ENCODE data around the gene SRGAP2. TPM values are rescaled to one million over a fixed set of nuclear protein-coding genes. Genes with fewer than 3 reads are reported as not detected.
"Not testable (repeated sequence)": the region's sequence is repeated elsewhere in the genome, so short reads cannot be mapped to it uniquely, and the experiment has no call there.

Gene SRGAP2
- 11.4 TPM for total RNA-seq
- 17.8 TPM for polyA plus RNA-seq
- long read RNA-seq, donor 1, partial matches to known transcripts = 0 of 1 reads
- long read RNA-seq, donor 1, other reads (novel, unspliced or antisense) = 0 of 1 reads
- long read RNA-seq, donor 2, full-length matches to known transcripts = 5 of 5 reads
- long read RNA-seq, donor 2, partial matches to known transcripts = 0 of 5 reads
- long read RNA-seq, donor 2, other reads (novel, unspliced or antisense) = 0 of 5 reads
- long read RNA-seq, donor 3, full-length matches to known transcripts = 2 of 2 reads
- long read RNA-seq, donor 3, partial matches to known transcripts = 0 of 2 reads
- long read RNA-seq, donor 3, other reads (novel, unspliced or antisense) = 0 of 2 reads
- long read RNA-seq, donor 4, transcript SRGAP2-209 (1 exons, 2,499 nt) = major isoform, 7 of 9 reads
- long read RNA-seq, donor 4, partial matches to known transcripts = 0 of 9 reads
- long read RNA-seq, donor 4, other reads (novel, unspliced or antisense) = 0 of 9 reads
- long read RNA-seq, donor 5, full-length matches to known transcripts = 9 of 9 reads
- long read RNA-seq, donor 5, partial matches to known transcripts = 0 of 9 reads
- long read RNA-seq, donor 5, other reads (novel, unspliced or antisense) = 0 of 9 reads
- long read RNA-seq, donor 6, full-length matches to known transcripts = 4 of 4 reads
- long read RNA-seq, donor 6, partial matches to known transcripts = 0 of 4 reads
- long read RNA-seq, donor 6, other reads (novel, unspliced or antisense) = 0 of 4 reads
- long read RNA-seq, donor 7, full-length matches to known transcripts = 9 of 9 reads
- long read RNA-seq, donor 7, partial matches to known transcripts = 0 of 9 reads
- long read RNA-seq, donor 7, other reads (novel, unspliced or antisense) = 0 of 9 reads
- long read RNA-seq, donor 8, full-length matches to known transcripts = 10 of 10 reads
- long read RNA-seq, donor 8, partial matches to known transcripts = 0 of 10 reads
- long read RNA-seq, donor 8, other reads (novel, unspliced or antisense) = 0 of 10 reads
- long read RNA-seq, donor 9, partial matches to known transcripts = 0 of 2 reads
- long read RNA-seq, donor 9, other reads (novel, unspliced or antisense) = 0 of 2 reads
- long read RNA-seq, donor 10, full-length matches to known transcripts = 7 of 7 reads
- long read RNA-seq, donor 10, partial matches to known transcripts = 0 of 7 reads
- long read RNA-seq, donor 10, other reads (novel, unspliced or antisense) = 0 of 7 reads

- not testable (repeated sequence) for H3K27ac ChIP-seq (ENCODE audit: low read depth in 1 of 2, low read length in 1 of 2); H3K36me3 ChIP-seq (ENCODE audit: control insufficient read depth in 2 of 2, insufficient read depth in 2 of 2, low read length in 1 of 2); H3K27me3 ChIP-seq (ENCODE audit: control insufficient read depth in 2 of 2, insufficient read depth in 1 of 2, low read length in 1 of 2); H3K4me1 ChIP-seq (ENCODE audit: control insufficient read depth in 2 of 2, insufficient read depth in 2 of 2, low read length in 2 of 2); H3K9me3 ChIP-seq (ENCODE audit: control insufficient read depth in 2 of 2, insufficient read depth in 1 of 2, low read length in 1 of 2)
- 0% methylated on average over 28 of the region's 63 CpGs for WGBS
- peak within 1 kb of the TSS; percentile 30 to 49 for H3K4me3 ChIP-seq (ENCODE audit: low read length in 2 of 2)
- DNase-seq (ENCODE audit: low read depth in 6 of 9, low spot score in 9 of 9) = peak in 6 of 9 donors; percentile 3 to 38 (median 14)
These were observed at the start of gene SRGAP2 for GRCh38 chr1:206203364-206204158. Gene SRGAP2 (plus strand): TSS chr1:206203541. CDS start chr1:206205971, 2,430 bp downstream.

DNA sequence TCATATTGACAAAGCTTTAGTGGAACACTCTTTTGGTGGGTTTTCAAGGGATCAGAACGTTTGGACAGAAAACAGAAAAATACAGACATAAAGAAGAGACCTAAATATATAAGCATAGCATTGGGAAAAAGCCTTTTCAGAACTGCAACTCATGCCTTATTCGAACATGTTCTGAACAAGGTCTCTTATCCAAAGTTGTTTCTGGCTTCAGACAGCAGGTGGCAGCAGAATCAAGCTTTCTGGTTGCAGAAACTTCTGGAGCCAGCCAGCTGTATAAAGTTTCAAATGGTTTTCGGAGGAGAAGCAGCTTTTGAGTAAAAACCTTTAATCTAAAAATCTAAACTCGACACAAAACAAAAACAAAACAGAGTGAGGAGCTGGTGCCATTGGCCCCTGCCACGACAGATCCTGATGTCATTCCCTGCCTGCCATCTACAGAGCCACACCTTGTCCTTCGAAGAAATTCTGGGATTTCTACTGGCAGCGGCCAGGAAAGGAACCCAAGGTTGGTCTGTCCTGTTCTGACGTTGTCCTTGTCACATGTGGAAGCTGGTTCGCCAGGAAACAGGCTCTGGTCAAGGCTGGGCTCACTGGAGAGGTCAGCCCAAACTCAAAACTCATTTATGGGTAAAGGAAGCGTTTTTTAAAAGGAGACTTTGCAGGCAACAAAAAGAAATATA lies 35.9 kb upstream of the SRGAP2 start:
- H3K36me3 ChIP-seq (ENCODE audit: control insufficient read depth in 2 of 2, insufficient read depth in 2 of 2, low read length in 1 of 2); H3K27me3 ChIP-seq (ENCODE audit: control insufficient read depth in 2 of 2, insufficient read depth in 1 of 2, low read length in 1 of 2); H3K27ac ChIP-seq (ENCODE audit: low read depth in 1 of 2, low read length in 1 of 2); DNase-seq (ENCODE audit: low read depth in 6 of 9, low spot score in 9 of 9); H3K4me1 ChIP-seq (ENCODE audit: control insufficient read depth in 2 of 2, insufficient read depth in 2 of 2, low read length in 2 of 2); H3K9me3 ChIP-seq (ENCODE audit: control insufficient read depth in 2 of 2, insufficient read depth in 1 of 2, low read length in 1 of 2); H3K4me3 ChIP-seq (ENCODE audit: low read length in 2 of 2): not testable (repeated sequence)
- 48% methylated on average over 4 of the region's 10 CpGs for WGBS

DNA sequence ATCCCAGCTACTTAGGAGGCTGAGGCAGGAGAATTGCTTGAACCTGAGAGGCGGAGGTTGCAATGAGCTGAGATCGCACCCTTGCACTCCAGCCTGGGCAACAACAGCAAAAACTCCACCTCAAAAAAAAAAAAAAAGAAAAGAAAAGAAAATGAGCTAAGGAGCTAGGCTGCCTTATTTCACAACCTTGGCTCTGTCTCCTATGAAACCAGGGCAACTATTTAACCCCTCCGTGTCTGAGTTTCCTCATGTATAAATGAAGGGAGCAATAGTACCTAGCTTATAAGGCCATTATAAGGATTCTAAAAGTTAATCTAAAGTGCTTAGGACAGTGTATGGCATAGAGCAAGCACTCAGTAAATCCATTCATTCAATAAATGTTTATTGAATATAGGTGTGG lies 33.5 kb upstream of the SRGAP2 start:
- not testable (repeated sequence) for H3K27ac ChIP-seq (ENCODE audit: low read depth in 1 of 2, low read length in 1 of 2); H3K36me3 ChIP-seq (ENCODE audit: control insufficient read depth in 2 of 2, insufficient read depth in 2 of 2, low read length in 1 of 2); H3K27me3 ChIP-seq (ENCODE audit: control insufficient read depth in 2 of 2, insufficient read depth in 1 of 2, low read length in 1 of 2); H3K4me3 ChIP-seq (ENCODE audit: low read length in 2 of 2); H3K4me1 ChIP-seq (ENCODE audit: control insufficient read depth in 2 of 2, insufficient read depth in 2 of 2, low read length in 2 of 2); H3K9me3 ChIP-seq (ENCODE audit: control insufficient read depth in 2 of 2, insufficient read depth in 1 of 2, low read length in 1 of 2); DNase-seq (ENCODE audit: low read depth in 6 of 9, low spot score in 9 of 9)
- WGBS = 88% methylated on average over 1 of the region's 3 CpGs

DNA sequence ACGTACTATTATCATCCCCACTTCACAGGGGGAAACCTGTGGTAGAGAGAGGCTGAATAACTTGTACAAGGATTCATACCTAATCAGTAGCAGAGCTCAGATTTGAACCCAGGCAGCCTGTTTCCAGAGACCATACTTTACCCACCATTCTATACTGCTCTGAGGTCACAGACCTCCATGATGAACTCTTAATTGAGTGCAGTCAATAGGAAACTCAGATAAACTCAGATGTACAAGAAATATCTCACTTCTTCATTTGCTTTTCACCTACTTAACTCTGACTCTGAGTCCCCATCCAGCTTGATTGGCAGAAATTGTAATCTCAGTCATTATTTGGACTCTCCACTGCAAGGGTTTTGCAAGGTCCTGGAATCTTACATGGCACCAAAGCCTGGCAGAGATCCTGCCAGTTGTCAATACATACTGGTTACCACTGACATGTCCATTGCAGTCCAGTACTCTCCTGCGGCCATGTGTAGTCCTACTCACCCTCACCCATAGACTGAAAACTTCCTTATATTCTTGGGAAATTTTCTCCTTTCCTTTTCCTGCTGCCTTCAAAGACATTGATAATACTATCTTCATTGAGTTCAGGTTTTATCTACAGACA lies 30.1 kb upstream of the SRGAP2 start:
- not testable (repeated sequence) for H3K4me1 ChIP-seq (ENCODE audit: control insufficient read depth in 2 of 2, insufficient read depth in 2 of 2, low read length in 2 of 2); DNase-seq (ENCODE audit: low read depth in 6 of 9, low spot score in 9 of 9); H3K36me3 ChIP-seq (ENCODE audit: control insufficient read depth in 2 of 2, insufficient read depth in 2 of 2, low read length in 1 of 2); H3K27me3 ChIP-seq (ENCODE audit: control insufficient read depth in 2 of 2, insufficient read depth in 1 of 2, low read length in 1 of 2); H3K9me3 ChIP-seq (ENCODE audit: control insufficient read depth in 2 of 2, insufficient read depth in 1 of 2, low read length in 1 of 2); H3K4me3 ChIP-seq (ENCODE audit: low read length in 2 of 2); H3K27ac ChIP-seq (ENCODE audit: low read depth in 1 of 2, low read length in 1 of 2)
- 100% methylated on average over 1 of the region's 2 CpGs for WGBS

- WGBS = 95% methylated on average over 7 of the region's 7 CpGs
- H3K4me1 ChIP-seq (ENCODE audit: control insufficient read depth in 2 of 2, insufficient read depth in 2 of 2, low read length in 2 of 2); H3K4me3 ChIP-seq (ENCODE audit: low read length in 2 of 2); H3K36me3 ChIP-seq (ENCODE audit: control insufficient read depth in 2 of 2, insufficient read depth in 2 of 2, low read length in 1 of 2); H3K27me3 ChIP-seq (ENCODE audit: control insufficient read depth in 2 of 2, insufficient read depth in 1 of 2, low read length in 1 of 2); H3K27ac ChIP-seq (ENCODE audit: low read depth in 1 of 2, low read length in 1 of 2); H3K9me3 ChIP-seq (ENCODE audit: control insufficient read depth in 2 of 2, insufficient read depth in 1 of 2, low read length in 1 of 2); DNase-seq (ENCODE audit: low read depth in 6 of 9, low spot score in 9 of 9): not testable (repeated sequence)
These were observed 29.0 kb upstream of the SRGAP2 start for GRCh38 chr1:206174182-206174868.

- 83% methylated on average over 1 of the region's 4 CpGs for WGBS
- not testable (repeated sequence) for H3K36me3 ChIP-seq (ENCODE audit: control insufficient read depth in 2 of 2, insufficient read depth in 2 of 2, low read length in 1 of 2); H3K9me3 ChIP-seq (ENCODE audit: control insufficient read depth in 2 of 2, insufficient read depth in 1 of 2, low read length in 1 of 2); H3K27ac ChIP-seq (ENCODE audit: low read depth in 1 of 2, low read length in 1 of 2); H3K4me1 ChIP-seq (ENCODE audit: control insufficient read depth in 2 of 2, insufficient read depth in 2 of 2, low read length in 2 of 2); DNase-seq (ENCODE audit: low read depth in 6 of 9, low spot score in 9 of 9); H3K4me3 ChIP-seq (ENCODE audit: low read length in 2 of 2); H3K27me3 ChIP-seq (ENCODE audit: control insufficient read depth in 2 of 2, insufficient read depth in 1 of 2, low read length in 1 of 2)
These were observed 27.8 kb upstream of the SRGAP2 start for GRCh38 chr1:206175459-206176113.

- DNase-seq (ENCODE audit: low read depth in 6 of 9, low spot score in 9 of 9); H3K9me3 ChIP-seq (ENCODE audit: control insufficient read depth in 2 of 2, insufficient read depth in 1 of 2, low read length in 1 of 2); H3K36me3 ChIP-seq (ENCODE audit: control insufficient read depth in 2 of 2, insufficient read depth in 2 of 2, low read length in 1 of 2); H3K4me1 ChIP-seq (ENCODE audit: control insufficient read depth in 2 of 2, insufficient read depth in 2 of 2, low read length in 2 of 2); H3K27me3 ChIP-seq (ENCODE audit: control insufficient read depth in 2 of 2, insufficient read depth in 1 of 2, low read length in 1 of 2); H3K4me3 ChIP-seq (ENCODE audit: low read length in 2 of 2); H3K27ac ChIP-seq (ENCODE audit: low read depth in 1 of 2, low read length in 1 of 2): not testable (repeated sequence)
- WGBS = 88% methylated on average over 1 of the region's 2 CpGs
These were observed 27.2 kb upstream of the SRGAP2 start for GRCh38 chr1:206176114-206176502.

Data from thymus (tissue), 14 donors.